ENCODE results near the gene SIRPB2. TPM values are rescaled to one million over a fixed set of nuclear protein-coding genes. Genes with fewer than 3 reads are reported as not detected.

Gene SIRPB2
- total and polyA plus RNA-seq, 2 of the 8 experiments (the other 6 are each of a cell fraction or from before 2014, with no cell fraction given), result 0.28 TPM; not detected in 1

- H3K14ac ChIP-seq (ENCODE audit: insufficient read length), result no peak overlapping the region
- no peak overlapping the region for H4K8ac ChIP-seq (ENCODE audit: extremely low read depth, insufficient read depth, low read length)
- no peaks in the 10 kb centered on the region for H3K79me1 ChIP-seq (ENCODE audit: low read depth, low read length)
- H3K18ac ChIP-seq (ENCODE audit: extremely low read depth, low read length), result no peak overlapping the region; the same call in 1 of the 2 replicates
- ChIA-PET POLR2A (ENCODE audit: partially characterized antibody) (interaction anchor here (0.6 kb wide), 1 partner anchor 31 kb away, joined by 3 read pairs; no protein-coding TSS in a partner anchor), CTCF (ENCODE audit: partially characterized antibody) (interaction anchor here (1.0 to 1.5 kb wide), 4 partner anchors 9 to 560 kb away, joined by 3 to 7 read pairs (median 3); no protein-coding TSS in a partner anchor)
- H3K4me3 ChIP-seq (ENCODE audit: extremely low read depth in 1 of 4, insufficient read depth in 2 of 4, low read depth in 3 of 4, low read length in 4 of 4), result no peak overlapping the region
- H3K4me1 ChIP-seq (replicated peaks in 1 of 4; ENCODE audit: control insufficient read depth in 3 of 4, insufficient read depth in 4 of 4, low read length in 3 of 4), result peaks cover 7 to 21% (median 10%) of the 10 kb centered on the region in 4 experiments; a peak in 6 of 7 replicates
- no peaks in the 10 kb centered on the region for H4K20me1 ChIP-seq (replicated peaks in 1 of 2; ENCODE audit: control insufficient read depth in 1 of 2, insufficient read depth in 2 of 2, low read length in 2 of 2)
- no peak for FAIRE-seq
- H3K36me3 ChIP-seq (ENCODE audit: control insufficient read depth in 2 of 4, insufficient read depth in 4 of 4, low read length in 3 of 4), result peaks cover 0 to 15% (median 0%) of the 10 kb centered on the region in 4 experiments; a peak in 2 of 8 replicates
- no peak overlapping the region for H4K91ac ChIP-seq (replicated peaks; ENCODE audit: insufficient read length, low read length)
- TF ChIP-seq, protein P1, sequence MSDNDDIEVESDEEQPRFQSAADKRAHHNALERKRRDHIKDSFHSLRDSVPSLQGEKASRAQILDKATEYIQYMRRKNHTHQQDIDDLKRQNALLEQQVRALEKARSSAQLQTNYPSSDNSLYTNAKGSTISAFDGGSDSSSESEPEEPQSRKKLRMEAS (IDR thresholded peaks at IDR 0.05), result no peak
- no peak for TF ChIP-seq SRF (IDR thresholded peaks at IDR 0.05; ENCODE audit: low read depth, low read length)
- no peak for TF ChIP-seq SP4 (IDR thresholded peaks at IDR 0.05; ENCODE audit: low read length)
- TF ChIP-seq KDM4A (IDR thresholded peaks at IDR 0.05; ENCODE audit: low read depth, low read length, severe bottlenecking), result no peak
- TF ChIP-seq JUND (IDR thresholded peaks at IDR 0.05; ENCODE audit: low read length), result no peak
- no peak for TF ChIP-seq EGR1 (IDR thresholded peaks at IDR 0.05; ENCODE audit: borderline replicate concordance, low read depth, low read length)
- no peak for TF ChIP-seq NRF1 (IDR thresholded peaks at IDR 0.05; ENCODE audit: low read depth, low read length)
- TF ChIP-seq BACH1 (IDR thresholded peaks at IDR 0.05; ENCODE audit: low read length), result no peak
- no peak for TF ChIP-seq RFX5 (IDR thresholded peaks at IDR 0.05; ENCODE audit: borderline replicate concordance, low read depth, low read length)
- H2BK5ac ChIP-seq (ENCODE audit: low read depth, low read length), result no peak overlapping the region
- H3K9me3 ChIP-seq (ENCODE audit: insufficient read depth in 2 of 2, low read depth in 1 of 2, low read length in 1 of 2), result peaks cover 15 to 27% of the 10 kb centered on the region in 2 experiments
- H2BK15ac ChIP-seq (ENCODE audit: low read length), result no peak overlapping the region
- no peak overlapping the region for H3K4me2 ChIP-seq (ENCODE audit: insufficient read depth in 1 of 2, low read depth in 2 of 2, low read length in 2 of 2)
- no peak overlapping the region for H3K27ac ChIP-seq (ENCODE audit: low read depth, low read length)
- H2BK12ac ChIP-seq (ENCODE audit: low read depth, low read length), result no peak overlapping the region
- H3K4ac ChIP-seq (replicated peaks; ENCODE audit: insufficient read length, low read depth, low read length), result no peak overlapping the region
- WGBS, 2 experiments (ENCODE audit: extremely low coverage in 1 of 2, insufficient coverage in 1 of 2, insufficient read length in 1 of 2, insufficient replicate concordance in 2 of 2, low coverage in 1 of 2, low lambda C conversion rate in 2 of 2, missing lambda C conversion rate in 1 of 2), result 95% methylated on average over 1 of the region's 1 CpG; no CpG with 5 or more reads in 1 of the 2 experiments
- DNase-seq (ENCODE audit: low read depth in 1 of 2, low spot score in 2 of 2), result no peak
- H2BK20ac ChIP-seq (ENCODE audit: low read length), result no peak overlapping the region
- no peak overlapping the region for H2AK5ac ChIP-seq (ENCODE audit: low read depth, low read length)
- no peaks in the 10 kb centered on the region for H3K79me2 ChIP-seq (ENCODE audit: control insufficient read depth in 1 of 2, insufficient read depth in 2 of 2, low read length in 2 of 2)
- H2AFZ ChIP-seq (ENCODE audit: low read length), result no peak overlapping the region
- no peak overlapping the region for H3K9ac ChIP-seq (replicated peaks in 1 of 4; ENCODE audit: extremely low read depth in 1 of 4, low read depth in 3 of 4, low read length in 3 of 4)
- H2BK120ac ChIP-seq (replicated peaks; ENCODE audit: low read depth, low read length), result no peak overlapping the region
- no peaks in the 10 kb centered on the region for H3K23me2 ChIP-seq (ENCODE audit: low read depth, low read length)
- H3K27me3 ChIP-seq (replicated peaks in 1 of 4; ENCODE audit: control insufficient read depth in 3 of 4, extremely low read depth in 1 of 4, insufficient read depth in 3 of 4, low read length in 3 of 4), result no peaks in the 10 kb centered on the region
- no peak overlapping the region for H3K56ac ChIP-seq (replicated peaks; ENCODE audit: insufficient read length, low read depth, low read length)
- no peak overlapping the region for H3K23ac ChIP-seq (ENCODE audit: insufficient read length)
- H4K5ac ChIP-seq (ENCODE audit: insufficient read length, low read depth, low read length), result no peak overlapping the region
Observed at GRCh38 chr20:1430004-1430451, 61.2 kb downstream of the SIRPB2 start.

All from H1 (cell line).